SK-N-SH treated with all-trans-retinoic acid at 6 μM for 48 hours (cell line): ENCODE results near the gene AEBP2.

Source experiments
- GLIS3 ChIP-seq: fragments of 250-450 bp; sonication (Bioruptor Pico); IDR thresholded peaks from 2 replicates; pipeline ENCODE4 v1.5.0; 2020; ENCODE audit warnings: mild to moderate bottlenecking, moderate library complexity
- ISL1 ChIP-seq: fragments of 250-450 bp; sonication (Bioruptor Pico); IDR thresholded peaks from 2 replicates; pipeline ENCODE4 v2.1.2; 2022; ENCODE audit warnings: mild to moderate bottlenecking, moderate library complexity
- ZNF70 ChIP-seq: fragments of 450-650 bp; formaldehyde crosslinking; IDR thresholded peaks from 2 replicates; pipeline ENCODE4 v1.5.0; 2020; ENCODE audit warnings: mild to moderate bottlenecking, moderate library complexity
- TF ChIP-seq, protein P1 (sequence below): fragments of 250-450 bp; sonication (Bioruptor Pico); IDR thresholded peaks from 2 replicates; pipeline ENCODE4 v1.5.1; 2021; ENCODE audit warnings: mild to moderate bottlenecking, moderate library complexity

DNA sequence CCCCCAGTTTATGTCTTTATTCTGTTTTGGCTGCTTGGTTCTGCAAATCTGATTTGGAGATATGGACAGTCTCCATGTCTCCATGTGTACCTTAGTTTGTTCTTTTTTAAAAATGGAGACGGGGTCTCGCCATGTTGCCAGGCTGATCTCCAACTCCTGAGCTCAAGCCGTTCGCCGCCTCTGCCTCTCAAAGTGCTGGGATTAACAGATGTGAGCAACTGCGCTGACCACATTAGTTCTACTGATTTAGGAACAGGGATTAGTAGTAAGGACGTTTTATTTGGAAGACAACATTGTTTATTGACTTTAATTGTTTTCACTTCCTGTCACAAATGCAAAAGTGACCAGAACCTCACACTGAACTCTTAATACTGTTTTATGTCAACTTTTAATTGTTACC lies 14.7 kb downstream of the AEBP2 start:
- TF ChIP-seq ISL1 (no peak), ZNF70 (CRISPR knock-in tag) (no peak), GLIS3 (CRISPR knock-in tag) (no peak)
- TF ChIP-seq, protein P1, sequence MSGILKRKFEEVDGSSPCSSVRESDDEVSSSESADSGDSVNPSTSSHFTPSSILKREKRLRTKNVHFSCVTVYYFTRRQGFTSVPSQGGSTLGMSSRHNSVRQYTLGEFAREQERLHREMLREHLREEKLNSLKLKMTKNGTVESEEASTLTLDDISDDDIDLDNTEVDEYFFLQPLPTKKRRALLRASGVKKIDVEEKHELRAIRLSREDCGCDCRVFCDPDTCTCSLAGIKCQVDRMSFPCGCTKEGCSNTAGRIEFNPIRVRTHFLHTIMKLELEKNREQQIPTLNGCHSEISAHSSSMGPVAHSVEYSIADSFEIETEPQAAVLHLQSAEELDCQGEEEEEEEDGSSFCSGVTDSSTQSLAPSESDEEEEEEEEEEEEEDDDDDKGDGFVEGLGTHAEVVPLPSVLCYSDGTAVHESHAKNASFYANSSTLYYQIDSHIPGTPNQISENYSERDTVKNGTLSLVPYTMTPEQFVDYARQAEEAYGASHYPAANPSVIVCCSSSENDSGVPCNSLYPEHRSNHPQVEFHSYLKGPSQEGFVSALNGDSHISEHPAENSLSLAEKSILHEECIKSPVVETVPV (CRISPR knock-in tag): no peak
